NCI-H2227 (cell line): ENCODE results near the gene ZCCHC2.
A peak's percentile ranks its signal among the peaks of the same experiment; 100 is the strongest.

Experiments used
- DNase-seq: peaks from one replicate; lab custom pipeline; 2025; ENCODE audit not compliant: unreplicated experiment; lab: John Stamatoyannopoulos, UW

Gene ZCCHC2

GRCh38 chr18:62537042-62537894, 14.4 kb downstream of the ZCCHC2 start:
- no peak for DNase-seq

DNA sequence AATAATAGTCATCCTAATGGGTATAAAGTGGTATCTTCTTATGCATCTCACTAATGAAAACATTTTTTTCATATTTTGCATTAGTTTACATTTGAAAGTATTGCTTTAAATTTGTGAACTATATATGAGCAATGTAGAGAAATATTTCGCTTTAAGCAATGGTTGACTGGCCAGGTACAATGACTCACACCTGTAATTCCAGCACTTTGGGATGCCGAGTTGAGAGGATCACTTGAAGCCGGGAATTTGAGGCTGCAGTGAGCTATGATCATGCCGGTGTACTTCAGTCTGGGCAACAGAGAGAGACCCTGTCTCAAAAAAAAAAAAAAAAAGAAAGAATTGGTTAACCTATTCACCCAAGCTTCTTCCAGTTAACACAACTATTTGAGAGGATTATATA, 15.1 kb downstream of the ZCCHC2 start:
- no peak for DNase-seq

- no peak for DNase-seq
Observed at GRCh38 chr18:62538881-62539280, 16.1 kb downstream of the ZCCHC2 start.

DNA sequence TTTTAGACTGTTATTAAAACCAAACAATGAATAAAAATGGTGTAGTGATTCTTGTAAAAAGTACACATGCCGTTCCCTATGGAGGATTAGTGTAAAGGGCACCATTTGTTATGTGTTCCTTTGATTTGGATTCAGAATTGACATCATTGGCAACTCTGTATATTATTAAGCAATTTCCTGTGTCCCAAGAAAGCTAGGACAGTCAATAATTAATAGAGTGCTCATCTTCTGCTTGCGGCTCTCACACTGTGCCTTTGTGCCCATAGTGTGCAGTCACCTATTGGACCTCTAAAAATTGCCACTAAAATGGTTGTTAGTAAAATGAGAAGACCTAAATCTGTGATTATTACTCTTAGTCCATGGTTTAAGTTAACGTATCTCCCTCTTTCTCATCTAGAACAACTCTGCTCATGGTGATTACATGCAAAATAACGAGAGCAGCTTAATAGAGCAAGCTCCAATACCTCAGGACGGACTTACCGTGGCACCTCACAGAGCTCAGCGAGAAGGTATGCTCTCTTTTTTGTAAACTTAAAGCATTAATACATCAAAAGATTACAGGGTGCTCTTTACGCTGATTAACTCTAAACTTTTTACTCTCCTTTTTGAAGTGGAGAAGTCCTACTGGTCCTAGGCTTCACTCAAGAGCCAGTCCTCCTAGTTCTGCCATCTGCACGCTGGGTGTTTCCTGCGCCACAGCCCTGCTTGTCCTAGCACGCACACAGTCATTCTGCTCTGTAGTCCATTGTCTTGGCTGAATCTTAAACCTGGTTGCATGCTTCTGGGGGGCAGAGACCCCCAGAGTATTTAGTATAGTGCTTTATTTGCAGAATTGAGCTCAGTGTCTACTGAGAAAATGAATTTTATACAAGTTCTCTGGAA, 16.7 kb downstream of the ZCCHC2 start:
- no peak for DNase-seq

DNA sequence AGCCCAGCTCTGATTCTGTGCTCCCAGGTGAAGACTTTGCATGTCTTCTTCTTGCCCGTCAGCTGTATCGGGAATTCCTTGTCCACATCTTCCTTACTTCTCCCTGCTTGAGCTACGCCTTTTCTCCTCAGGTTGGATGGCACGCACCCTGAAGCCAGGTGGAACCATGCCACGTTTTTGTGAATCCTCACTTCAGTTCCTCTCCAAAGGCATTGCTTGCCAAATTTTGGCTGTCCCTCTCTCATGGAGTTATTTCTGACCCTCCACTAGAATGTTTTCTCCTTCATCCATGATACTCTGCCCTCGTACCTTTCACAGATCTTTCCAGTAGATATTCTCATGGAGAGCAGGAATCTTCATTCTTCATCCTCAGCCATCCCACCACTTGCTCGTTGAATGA, 20.2 kb downstream of the ZCCHC2 start:
- DNase-seq, result no peak

DNA sequence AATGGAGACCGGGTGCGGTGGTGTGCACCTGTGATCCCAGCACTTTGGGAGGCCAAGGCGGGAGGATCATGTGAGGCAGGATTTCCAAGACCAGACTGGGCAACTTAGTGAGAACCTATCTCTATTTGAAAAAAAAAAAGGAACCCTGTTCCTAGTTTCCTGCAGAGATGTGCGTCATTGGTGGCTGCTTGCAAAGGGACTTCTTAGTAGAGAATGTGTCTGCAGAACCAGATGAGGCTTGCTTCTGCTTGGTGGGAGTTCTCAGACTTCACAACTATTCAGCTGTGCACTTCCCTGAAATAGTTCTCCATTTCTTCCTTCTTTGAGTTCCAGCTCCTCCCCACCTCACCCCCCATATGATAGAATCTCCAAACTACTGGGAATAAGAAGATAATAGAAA, 22.3 kb downstream of the ZCCHC2 start:
- DNase-seq, result no peak

- DNase-seq, result no peak
Observed at GRCh38 chr18:62549755-62550154, 26.9 kb downstream of the ZCCHC2 start.

GRCh38 chr18:62550746-62551145, 27.9 kb downstream of the ZCCHC2 start:
- DNase-seq, result no peak

GRCh38 chr18:62551972-62552513, 29.2 kb downstream of the ZCCHC2 start:
- DNase-seq, result no peak

GRCh38 chr18:62554061-62554815, 31.4 kb downstream of the ZCCHC2 start:
- no peak for DNase-seq

GRCh38 chr18:62555135-62555534, 32.3 kb downstream of the ZCCHC2 start:
- no peak for DNase-seq

- DNase-seq, result no peak
Observed at GRCh38 chr18:62556397-62556796, 33.6 kb downstream of the ZCCHC2 start.

DNA sequence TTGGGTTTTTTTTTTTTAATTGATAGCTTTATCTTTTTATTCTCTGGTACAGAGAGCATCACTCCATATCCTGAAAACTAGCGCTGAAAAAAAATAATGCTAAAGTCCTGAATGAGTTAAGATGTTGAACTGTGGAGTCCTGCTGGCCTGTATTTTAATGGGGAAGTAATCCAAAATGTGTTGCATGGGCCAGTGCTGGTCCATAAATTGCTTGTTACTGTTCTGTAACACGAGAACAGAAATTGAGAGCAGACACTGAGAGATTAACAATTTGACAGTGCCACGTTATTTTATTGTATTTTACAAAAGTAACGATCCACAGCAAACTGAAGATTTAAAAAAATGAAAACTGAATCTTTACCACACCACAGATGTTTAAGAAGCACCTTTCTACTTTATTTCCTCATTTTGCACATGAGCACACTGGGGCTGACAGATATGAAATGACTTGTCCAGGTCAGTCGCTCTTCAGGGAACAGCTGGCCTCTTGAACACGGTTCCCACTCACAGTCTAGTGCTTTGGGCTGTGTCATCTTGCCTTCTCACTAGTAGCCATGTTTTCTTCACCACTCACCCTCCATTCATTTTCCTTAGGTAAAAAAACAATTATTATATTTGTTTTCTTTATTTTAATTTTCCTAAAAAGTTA, 35.3 kb downstream of the ZCCHC2 start:
- DNase-seq, result no peak

DNA sequence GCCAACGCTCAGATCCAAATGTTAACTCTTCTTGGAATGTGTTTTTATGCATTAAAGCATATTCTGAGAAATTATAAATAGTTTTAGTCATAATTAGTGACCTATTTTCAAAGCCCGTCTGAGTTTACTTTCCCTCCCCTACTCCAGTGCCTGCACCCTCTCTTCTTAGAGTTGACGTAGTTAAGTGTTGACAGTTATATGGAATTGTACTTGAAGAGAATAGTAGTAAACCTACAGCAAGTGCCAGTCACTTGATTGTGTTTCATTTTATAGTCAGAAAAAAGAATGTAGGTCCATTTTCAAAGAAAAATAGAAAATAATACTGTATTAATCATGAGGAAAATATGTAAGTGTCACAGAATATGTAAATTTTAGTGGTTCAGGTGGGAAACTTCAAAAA, 41.2 kb downstream of the ZCCHC2 start:
- DNase-seq, result no peak

DNA sequence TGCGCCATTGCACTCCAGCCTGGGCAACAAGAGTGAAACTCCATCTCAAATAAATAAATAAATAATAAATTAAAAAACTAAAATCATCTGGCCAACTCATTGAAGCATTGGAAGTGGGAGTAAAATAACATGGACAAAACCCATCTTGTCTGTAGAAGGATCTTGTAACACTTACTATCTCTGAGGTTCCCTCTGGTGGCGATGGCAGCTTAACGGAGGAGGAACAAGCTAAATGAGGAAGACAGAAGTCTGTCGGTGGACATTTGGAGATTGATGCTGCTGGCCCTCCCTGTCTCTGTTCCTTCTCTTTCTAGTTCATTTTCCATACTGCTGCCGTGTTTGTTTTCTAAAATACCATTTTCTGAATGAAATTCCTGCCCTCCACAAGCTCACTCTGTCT, 43.4 kb downstream of the ZCCHC2 start:
- peak; percentile 19 for DNase-seq

GRCh38 chr18:62566818-62567217, 44.0 kb downstream of the ZCCHC2 start:
- DNase-seq, result no peak

- DNase-seq, result no peak
Observed at GRCh38 chr18:62569081-62569655, 46.3 kb downstream of the ZCCHC2 start.

- no peak for DNase-seq
Observed at GRCh38 chr18:62571037-62571436, 48.2 kb downstream of the ZCCHC2 start.

- no peak for DNase-seq
Observed at GRCh38 chr18:62571648-62572047, 48.8 kb downstream of the ZCCHC2 start.

GRCh38 chr18:62572456-62572855, 49.6 kb downstream of the ZCCHC2 start:
- no peak for DNase-seq
